Measurements from ENCODE around the gene MARCHF9.
A peak's percentile ranks its signal among the peaks of the same experiment; 100 is the strongest.
"Not testable (repeated sequence)": the region's sequence is repeated elsewhere in the genome, so short reads cannot be mapped to it uniquely, and the experiment has no call there.

Gene MARCHF9

DNA sequence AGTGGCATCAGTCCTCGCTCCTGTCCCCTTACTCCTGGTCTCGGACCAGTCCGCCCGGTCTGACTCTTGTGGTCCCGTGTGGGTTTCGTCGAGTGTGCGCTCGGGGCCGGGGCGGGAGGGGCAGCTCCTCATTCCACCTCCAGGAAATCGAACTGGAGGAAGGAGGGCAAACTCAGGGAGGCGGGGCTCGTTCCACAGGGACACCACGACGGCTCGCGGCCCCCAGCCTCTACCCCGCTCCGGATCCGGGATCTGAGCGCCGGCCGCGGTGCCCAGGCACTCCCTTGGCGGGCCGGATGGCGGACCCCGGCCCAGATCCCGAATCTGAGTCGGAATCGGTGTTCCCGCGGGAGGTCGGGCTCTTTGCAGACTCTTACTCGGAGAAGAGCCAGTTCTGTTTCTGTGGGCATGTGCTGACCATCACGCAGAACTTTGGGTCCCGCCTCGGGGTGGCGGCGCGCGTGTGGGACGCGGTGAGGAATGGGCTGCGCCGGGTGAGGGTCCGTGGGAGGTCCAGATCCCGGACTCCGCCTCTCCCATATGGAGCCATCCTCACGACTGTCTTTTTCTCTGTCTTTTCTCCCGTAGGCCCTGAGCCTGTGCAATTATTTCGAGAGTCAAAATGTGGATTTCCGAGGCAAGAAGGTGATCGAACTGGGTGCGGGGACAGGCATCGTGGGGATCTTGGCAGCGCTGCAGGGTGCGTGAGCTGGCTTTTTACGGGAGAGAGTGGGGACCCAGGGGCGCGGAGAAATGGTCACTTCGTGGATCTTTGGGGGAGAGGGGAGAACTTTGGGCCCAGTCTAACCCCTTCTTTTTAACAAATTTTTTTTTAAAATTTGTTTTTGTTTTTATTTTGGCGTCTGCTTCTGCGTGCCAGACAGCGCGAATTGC is 17.8 kb downstream of the MARCHF9 start, which contains the start of gene EEF1AKMT3:
Gene EEF1AKMT3 (plus strand): TSS at position 186 of the 894 bp plus-strand sequence. CDS start 111 bp downstream, at position 297.
- DNase-seq = peak; percentile 79

DNA sequence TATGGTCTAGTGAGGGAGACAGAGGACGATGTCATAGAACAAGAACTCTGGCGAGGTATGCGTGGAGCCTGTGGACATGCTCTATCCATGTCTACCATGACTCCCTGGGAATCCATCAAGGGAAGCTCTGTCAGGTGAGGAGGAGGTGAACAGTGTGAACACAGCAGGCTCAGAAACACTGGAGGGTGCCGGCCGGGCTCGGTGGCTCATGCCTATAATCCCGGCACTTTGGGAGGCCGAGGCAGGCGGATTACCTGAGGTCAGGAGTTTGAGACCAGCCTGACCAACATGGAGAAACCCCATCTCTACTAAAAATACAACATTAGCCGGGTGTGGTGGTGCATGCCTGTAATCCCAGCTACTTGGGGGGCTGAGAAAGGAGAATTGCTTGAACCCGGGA is 19.7 kb downstream of the MARCHF9 start:
- DNase-seq = not testable (repeated sequence)

DNA sequence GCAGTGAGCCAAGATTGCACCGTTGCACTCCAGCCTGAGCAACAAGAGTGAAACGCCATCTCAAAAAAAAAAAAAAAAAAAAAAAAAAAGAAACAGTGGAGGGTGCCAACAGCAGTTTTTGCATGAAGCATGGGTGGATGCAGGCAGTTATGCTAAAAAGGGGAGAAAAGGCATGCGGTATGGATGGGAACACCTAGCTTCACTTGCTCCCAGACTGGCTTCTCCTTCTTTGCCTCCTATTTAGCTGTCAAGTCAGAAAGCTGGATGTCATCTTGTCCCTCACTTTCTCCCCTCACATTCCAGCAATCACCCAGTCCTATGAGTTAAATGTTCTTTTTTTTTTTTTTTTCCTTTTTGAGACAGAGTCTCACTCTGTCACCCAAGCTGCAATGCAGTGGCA is 20.1 kb downstream of the MARCHF9 start:
- DNase-seq = no peak

DNA sequence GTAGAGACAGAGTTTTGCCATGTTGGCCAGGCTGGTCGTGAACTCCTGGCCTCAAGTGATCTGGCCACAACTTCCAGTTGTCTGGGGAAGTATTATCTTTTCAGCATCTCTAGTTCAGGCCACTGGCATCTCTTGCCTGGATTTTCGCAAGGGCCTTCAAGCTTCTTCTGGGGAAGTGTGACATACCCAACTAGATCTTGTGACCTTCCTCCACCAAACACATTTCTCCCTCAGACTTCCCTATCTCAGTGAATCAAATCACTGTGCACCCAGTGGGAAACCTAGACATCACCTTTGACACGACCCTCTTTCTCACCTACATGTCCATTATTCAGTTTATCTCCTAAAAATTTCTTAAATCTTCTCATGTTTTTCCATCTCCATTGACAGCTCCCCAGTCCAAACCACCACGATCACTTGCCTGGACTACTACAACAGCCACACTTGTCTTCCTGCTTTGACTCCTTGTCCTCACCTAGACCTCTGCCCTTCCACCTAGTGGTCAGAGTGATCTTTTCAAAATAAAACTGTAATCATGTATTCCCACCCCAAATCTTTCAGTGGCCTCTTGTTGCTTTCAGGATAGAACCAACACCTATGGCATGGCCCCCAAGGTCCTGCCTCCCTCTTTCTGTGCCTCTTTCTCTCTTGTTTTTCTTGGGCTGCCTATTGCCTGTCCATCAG is 20.8 kb downstream of the MARCHF9 start:
- no peak for DNase-seq

DNA sequence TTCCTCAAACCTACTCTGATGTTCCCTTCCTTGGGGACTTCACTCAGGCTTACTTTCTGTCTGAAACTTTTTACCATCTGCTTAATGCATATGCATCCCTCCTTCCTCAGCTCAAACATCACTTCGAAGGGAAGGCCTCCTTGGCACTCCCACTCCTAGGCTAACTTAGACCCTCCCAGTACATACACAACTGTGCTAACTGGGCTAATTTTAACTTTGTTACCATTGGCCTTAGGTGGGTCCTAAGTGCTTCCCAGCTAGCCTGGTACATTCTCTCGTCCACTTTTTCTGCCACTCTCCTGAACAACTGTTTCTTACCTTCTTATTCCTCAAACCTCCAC is 21.3 kb downstream of the MARCHF9 start:
- no peak for DNase-seq

DNA sequence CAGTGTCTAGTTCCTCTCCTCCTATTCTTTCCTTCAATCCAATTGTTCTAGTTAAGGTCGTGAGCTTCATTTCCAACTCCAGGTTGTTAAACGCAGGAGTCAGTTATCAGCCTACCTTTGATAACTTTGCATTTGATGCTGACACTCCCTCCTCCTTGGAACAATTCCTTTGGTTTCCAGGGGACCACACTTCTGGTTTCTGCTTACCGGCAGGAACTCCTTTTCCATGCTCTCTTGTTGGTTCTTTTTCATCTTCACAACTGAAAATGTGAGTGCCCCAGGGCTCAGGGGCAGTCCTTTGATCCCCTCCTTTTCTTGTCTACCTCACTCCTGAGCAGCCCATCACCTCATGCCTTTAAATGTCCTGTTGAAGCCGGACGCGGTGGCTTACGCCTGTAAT is 22.5 kb downstream of the MARCHF9 start:
- no peak for DNase-seq

DNA sequence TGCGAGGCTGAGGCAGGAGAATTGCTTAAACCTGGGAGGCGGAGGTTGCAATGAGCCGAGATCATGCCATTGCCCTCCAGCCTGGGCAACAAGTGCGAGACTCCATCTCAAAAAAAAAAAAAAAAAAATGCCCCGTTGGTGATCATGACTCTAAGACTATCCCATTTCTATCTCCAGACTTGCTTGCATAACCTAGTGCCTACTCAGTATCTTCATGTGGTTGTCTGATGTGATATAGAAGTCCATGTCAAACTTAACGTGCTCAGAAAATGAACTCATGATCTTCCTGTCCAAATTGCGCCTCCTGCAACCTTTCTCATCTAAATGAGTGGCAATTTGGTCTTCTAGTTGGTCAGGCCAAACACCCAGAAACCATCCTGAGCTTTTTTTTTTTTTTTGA is 23.0 kb downstream of the MARCHF9 start:
- no peak for DNase-seq

DNA sequence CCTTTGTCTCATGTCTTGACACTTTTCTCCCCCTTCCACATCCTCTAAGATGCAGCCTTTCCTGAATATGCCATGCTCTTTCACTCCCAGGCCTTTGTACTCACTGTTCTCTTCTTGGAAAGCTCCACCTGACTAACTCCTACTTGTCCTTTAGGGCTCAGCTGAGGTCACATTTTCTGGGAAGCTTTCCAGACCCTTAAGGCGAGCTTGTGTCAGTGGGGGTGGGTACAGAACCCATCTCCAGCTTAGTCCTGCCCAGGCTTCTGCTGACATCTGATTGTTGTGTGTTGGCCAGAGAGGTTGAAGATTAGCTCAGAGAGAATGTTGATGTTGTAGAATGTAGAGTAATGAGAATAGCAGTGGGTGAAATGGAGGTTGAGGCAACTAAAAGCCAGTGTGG is 24.8 kb downstream of the MARCHF9 start:
- DNase-seq = no peak

DNA sequence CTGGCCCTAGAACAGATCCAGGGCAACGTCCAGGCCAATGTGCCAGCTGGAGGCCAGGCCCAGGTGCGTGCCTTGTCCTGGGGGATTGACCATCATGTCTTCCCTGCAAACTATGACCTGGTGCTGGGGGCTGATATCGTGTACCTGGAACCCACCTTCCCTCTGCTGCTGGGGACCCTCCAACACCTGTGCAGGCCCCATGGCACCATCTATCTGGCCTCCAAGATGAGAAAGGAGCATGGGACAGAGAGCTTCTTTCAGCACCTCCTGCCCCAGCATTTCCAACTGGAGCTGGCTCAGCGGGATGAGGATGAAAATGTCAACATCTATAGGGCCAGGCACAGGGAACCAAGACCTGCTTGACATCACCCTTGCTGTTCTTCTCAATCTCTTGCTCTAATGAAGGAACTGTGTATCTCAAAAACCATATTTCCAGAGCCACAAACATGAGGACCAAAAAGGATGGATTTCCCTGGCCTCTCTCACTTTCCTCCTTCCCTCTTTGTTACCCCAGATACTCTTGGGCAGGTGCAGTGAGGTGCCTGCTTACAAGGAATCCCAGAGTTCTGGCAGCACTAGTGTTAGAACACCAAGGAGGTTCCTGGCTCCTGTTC is 25.5 kb downstream of the MARCHF9 start:
- no peak for DNase-seq

DNA sequence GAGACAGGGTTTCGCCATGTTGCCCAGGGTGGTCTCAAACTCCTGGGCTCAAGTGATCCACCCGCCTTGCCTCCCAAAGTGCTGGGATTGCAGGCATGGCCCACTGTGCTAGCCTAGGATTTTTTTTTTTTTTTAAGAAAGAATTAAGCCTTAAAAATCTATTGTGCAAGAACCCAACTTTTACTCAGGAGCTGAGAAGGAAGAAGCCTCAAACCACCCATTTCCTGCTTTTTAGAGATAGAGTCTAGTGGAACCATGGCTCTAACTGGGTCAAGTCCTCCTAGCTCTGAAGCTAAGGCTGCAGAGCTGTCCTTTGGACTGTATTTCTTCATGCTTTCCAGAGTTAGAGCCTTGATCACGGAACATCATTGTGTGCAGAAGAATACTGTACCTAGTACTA is 26.3 kb downstream of the MARCHF9 start:
- DNase-seq = no peak

DNA sequence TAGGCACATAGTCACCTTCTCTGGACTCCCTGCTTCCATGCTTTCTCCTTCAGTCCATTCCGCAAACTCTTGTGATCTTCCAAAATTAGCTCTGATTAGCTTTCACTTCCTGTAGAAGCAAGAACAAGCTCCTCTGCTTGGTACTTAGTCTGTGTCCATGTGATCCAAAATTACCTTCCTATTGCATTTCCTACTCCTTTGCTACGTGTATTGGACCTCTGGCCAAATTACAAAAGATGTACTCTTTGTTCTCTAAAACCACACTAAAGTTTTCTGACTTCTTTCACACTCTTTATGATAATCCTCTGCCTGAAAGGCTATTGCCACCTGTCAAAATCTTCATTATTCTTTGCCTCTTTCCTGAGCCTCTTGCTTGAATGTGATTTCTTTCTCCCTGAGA is 26.9 kb downstream of the MARCHF9 start:
- DNase-seq = no peak

DNA sequence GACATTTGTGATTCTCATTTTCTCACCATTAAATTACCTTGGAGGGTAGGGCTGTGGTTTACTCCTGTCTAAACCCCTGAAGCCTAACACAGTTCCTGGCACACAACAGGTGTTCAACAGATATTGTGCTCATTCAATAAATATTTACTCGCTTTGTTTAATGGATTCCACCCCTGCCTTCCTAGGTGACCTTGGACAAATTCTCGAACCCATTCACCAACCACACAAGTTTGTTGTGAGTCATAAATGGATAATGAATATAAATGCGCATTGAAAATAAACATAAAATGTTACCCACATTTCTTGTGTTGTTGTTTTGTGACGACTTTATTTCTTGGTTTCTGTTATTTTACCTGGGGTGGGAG is 27.3 kb downstream of the MARCHF9 start:
- no peak for DNase-seq

DNA sequence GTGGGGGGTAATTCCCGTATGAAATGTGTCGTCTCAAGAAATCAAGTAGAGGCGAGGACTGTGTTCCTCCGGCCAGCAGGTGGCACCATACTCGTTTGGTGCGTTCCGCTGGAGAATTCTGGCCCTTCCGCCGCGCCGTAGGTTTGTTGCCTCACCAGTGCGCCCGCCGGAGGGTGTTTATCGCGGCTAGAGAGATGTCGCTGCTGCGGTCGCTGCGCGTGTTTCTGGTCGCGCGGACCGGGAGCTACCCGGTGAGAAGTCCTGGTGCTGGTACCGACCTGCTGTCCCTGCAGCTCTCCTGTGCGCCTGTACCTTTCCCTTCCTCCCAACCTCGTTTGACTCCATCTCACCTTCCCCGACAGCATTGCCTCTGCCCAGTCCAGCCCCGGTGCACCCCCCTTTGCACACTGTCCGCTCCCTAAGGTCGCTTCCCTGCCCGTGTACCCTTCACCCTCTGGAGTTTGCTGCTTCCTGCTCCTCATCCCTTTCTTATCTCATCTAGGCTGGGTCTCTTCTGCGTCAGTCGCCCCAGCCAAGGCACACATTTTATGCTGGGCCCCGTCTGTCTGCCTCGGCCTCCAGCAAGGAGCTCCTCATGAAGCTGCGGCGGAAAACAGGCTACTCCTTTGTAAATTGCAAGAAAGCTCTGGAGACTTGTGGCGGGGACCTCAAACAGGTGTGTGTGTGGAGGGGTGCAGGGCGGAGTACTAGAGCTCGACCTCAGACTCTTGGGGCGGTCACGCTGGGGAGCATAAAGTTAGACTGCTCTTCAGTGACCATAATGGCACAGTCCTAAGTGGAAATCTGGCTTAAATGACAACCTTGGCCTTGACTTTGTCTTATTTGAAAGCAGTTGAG is 27.9 kb downstream of the MARCHF9 start, which contains the start of gene TSFM:
Gene TSFM (plus strand): TSS at position 180 of the 858 bp plus-strand sequence. CDS start 15 bp downstream, at position 195.
- peak; percentile 97 for DNase-seq

DNA sequence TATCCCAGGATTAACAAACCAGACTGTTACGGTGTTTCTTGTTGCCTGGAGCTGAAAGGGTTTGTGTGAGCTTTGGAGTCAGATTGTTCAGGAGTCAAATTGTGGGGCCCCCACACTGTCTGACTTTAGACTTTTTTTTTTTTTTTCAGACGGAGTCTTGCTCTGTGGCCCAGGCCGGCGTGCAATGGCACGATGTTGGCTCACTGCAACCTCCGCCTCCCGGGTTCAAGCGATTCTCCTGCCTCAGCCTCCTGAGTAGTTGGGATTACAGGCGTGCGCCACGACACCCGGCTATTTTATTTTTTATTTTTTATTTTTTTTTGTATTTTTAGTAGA is 28.5 kb downstream of the MARCHF9 start:
- DNase-seq = no peak

DNA sequence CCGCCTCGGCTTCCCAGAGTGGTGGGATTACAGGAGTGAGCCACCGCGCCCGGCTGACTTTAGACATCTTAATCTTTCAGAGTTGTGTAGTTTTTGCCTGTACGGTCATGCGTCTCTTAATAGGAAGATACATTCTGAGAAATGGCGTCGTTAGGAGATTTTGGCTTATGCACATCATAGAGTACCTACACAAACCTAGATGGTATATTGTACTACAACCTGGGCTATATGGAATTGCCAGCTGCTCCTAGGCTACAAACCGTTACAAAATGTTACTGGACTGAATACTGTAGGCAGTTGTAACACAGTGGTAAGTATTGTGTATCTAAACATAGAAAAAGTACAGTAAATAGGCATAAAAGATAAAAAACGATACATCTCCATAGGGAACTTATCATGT is 29.0 kb downstream of the MARCHF9 start:
- no peak for DNase-seq

DNA sequence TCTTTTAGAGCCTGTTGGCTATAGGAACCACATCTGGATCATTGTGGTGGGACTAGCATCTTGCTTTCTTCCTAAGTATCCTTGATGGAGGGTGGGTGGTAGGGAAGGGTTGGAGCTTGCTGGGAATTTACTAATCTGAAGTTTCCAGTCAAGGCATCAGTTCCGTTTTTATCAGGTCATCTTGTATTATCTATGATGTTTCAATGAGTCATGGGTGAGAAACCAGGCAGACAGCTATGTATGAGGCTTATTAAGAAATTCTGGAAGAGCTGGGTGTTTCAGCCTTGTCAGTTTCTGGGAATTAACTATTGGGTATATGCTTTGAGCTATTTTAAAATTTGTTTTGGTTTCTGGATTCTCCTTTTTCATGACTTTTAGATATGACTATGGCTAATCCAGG is 39.0 kb downstream of the MARCHF9 start:
- no peak for DNase-seq

DNA sequence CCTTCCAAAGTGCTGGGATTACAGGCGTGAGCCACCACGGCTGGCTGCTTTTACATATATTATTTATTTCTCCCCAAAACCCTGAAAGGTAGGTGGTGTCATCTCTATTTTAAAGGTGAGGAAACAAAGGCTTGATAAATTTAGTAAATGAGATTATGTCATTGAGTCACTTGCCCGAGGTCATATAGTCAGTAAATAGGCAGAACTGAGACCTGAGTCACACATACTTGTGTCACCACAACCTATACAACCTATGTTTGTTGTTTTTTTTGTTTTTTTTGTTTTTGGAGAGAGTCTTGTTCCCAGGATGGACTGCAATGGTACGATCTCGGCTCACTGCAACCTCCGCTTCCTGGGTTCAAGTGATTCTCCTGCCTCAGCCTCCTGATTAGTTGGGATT is 40.5 kb downstream of the MARCHF9 start:
- no peak for DNase-seq

DNA sequence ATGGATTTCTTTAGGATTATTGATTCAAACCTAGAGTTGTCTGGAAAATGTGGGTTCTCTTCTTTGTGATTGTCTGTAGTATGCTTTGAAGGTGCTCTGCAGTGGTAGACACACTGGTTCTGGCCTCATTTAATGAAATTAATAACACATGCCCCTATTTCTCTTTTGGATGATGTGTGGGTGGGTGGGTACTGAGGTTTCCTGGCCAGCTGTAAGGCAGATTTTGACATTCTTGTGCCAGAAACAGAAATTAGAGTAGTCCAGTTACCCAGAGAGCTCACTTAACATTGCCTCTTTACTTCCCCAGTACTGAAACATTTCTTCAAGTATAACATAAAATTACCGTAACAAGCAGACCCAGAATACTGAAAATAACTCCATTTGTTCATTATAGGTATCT is 42.1 kb downstream of the MARCHF9 start:
- no peak for DNase-seq

DNA sequence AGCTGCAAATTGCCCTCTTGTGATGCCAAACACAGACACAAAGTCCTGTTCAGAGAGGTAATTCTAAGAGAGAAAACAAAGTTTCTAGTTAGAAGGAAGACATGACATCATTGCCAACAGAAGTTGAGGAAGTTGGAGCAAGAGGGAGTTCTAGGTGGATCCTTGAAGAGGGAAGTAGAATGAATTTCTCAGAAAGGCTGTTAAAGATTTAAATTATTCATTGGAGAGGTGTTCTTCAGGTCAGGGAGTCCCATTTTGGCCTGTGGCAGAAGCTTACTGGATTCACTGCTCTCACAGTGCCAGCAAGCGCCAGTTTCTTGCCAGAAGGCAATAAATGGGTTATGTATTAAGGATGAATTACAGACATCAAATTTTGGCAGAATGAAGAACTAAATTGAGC is 43.0 kb downstream of the MARCHF9 start:
- no peak for DNase-seq

DNA sequence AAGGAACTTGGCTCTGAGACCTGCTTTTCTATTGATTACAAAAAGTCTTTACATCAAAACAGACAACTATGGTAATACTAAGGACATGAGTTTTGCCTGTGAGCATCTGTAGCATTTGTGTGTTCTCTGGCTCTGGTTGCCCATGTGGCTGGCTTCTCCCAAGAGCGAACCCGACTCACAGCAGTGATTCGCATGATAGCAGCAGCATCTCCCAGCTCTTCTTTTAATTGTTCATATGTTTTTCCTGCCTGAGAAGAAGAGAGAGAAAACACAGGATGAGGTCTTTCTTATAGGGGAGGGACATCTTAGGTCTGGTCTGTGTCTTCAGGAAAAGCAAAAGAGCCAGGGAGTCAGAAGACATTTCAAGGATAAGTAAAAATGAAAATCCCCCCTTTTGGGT is 46.1 kb downstream of the MARCHF9 start:
- DNase-seq = no peak

DNA sequence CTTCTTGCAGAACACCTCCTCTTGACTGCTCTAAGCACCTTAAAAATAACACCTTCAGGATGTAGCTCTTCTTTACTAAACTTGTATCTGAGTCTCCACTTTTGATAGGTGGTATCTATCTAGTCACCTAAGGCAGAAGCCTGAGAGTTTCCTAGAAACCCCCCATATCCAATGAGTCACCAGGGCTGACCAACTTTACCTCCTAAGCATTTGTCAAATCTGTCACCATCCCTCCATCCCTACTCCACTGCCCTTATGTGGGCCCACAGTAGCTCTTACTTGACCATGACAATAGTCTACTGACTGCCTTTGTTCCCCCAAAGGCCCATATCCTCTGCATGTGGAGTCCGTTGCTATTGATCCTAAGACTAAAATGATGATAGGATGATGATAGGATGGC is 47.7 kb downstream of the MARCHF9 start:
- no peak for DNase-seq

DNA sequence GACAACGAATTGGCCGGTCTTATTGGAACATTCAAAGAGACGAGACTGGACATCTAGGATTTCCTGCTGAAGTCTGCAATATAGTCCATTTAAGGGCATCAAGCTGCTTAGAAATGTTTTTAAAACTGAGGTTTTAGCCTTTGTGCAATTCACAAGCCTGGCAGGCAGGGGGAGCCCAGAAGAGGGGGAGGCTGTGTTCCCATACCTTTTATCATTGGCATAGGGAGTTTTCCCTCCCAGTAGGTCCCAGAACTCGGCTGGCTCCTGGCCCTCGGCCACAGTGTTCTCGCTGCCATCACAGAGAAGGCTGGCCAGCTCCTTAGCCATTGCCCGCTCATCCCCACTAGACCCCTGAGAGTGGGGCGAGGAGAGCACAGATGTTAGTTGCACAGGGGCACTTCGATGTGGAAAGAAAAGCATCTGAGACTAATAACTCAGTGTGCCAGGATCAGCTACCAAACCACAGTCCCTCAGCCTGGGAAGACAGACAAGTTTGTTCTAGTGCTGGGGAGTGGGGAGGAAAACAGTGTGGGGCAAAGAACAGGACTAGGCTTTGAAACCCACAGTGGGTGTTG is 48.5 kb downstream of the MARCHF9 start:
- DNase-seq = no peak

DNA sequence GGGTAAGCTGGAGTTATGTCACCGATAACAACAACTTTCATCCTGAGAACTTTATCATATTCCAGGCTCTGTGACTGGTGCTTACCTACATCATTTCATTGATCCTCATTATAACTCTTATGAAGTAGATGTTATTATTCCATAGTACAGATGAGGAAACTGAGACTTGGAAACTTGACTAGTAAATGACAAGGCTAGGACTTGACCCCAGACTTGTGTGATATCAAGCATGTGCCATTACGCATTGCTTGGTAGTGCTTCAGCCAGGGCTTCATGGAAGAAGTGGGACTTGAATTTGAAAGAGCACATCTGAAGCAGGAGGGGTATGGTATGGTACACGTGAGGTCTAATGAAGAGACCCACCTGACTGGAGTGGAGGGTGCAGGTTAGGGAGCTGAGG is 51.8 kb downstream of the MARCHF9 start:
- no peak for DNase-seq

All from right forelimb (tissue), 1 donor.